GM12878 (cell line): Measurements from ENCODE around the gene TXNL4A. TPM values are rescaled to one million over a fixed set of nuclear protein-coding genes. Genes with fewer than 3 reads are reported as not detected.

Experiments used
- ATAC-seq: fragments of 200-7000 bp; cut with Tn5 transposase; 3 replicates; pipeline ENCODE4 v1.9.1; 2020; ENCODE audit warnings: mild to moderate bottlenecking, moderate library complexity
- BruUV-seq: library from RNA; stranded (reverse); fragments of 400-500 nt; replicated peaks from 2 replicates; lab custom pipeline; 2021; lab: Mats Ljungman, UMichigan
- CTCF ChIA-PET: fragments of 300-600 bp; sonication (Branson Sonifier 250); formaldehyde crosslinking; extraction: SDS; loops from one replicate; lab custom pipeline; 2021; ENCODE audit warnings: inconsistent platforms; lab: Yijun Ruan, JAX
- POLR2A ChIA-PET: fragments of 350-600 bp; formaldehyde crosslinking; extraction: SDS; loops from one replicate; lab custom pipeline; 2021; ENCODE audit warnings: inconsistent platforms; lab: Charles Lee
- RAD21 ChIA-PET: fragments of 300-600 bp; sonication (Branson Sonifier 250); formaldehyde crosslinking; loops from one replicate; lab custom pipeline; 2023; ENCODE audit warnings: antibody characterized with exemption; ENCODE audit not compliant: unreplicated experiment; lab: Charles Lee
- SMC1A ChIA-PET: fragments of 300-600 bp; sonication (Branson Sonifier 250); formaldehyde crosslinking; loops from one replicate; lab custom pipeline; 2023; ENCODE audit not compliant: unreplicated experiment, uncharacterized antibody; lab: Charles Lee
- DNase-seq: peaks from one replicate; pipeline ENCODE4 v3.0.0-alpha.2; 2011; ENCODE audit warnings: low read depth, low spot score
- FAIRE-seq: peaks from 3 replicates; lab custom pipeline; 2011; peaks lifted over from hg19 to GRCh38; lab: Jason Lieb, UNC
- H2AFZ ChIP-seq: 2 replicates; pipeline ENCODE4 v1.6.0; 2011; ENCODE audit warnings: low read depth, low read length, control low read depth; ENCODE audit not compliant: control insufficient read depth
- H3K27ac ChIP-seq: 2 replicates; pipeline ENCODE4 v1.5.1; 2011; ENCODE audit warnings: control low read depth; ENCODE audit not compliant: control insufficient read depth, insufficient read depth
- H3K27me3 ChIP-seq, 2 experiments: replicated peaks in 1 of 2; 2 replicates each; pipeline versions ENCODE4 v1.6.0 to v1.6.1; 2011; ENCODE audit warnings: low read length in 1 of 2; ENCODE audit not compliant: control insufficient read depth in 2 of 2, insufficient read depth in 2 of 2
- H3K36me3 ChIP-seq, 2 experiments: 2 replicates each; pipeline ENCODE4 v1.5.1; 2011; ENCODE audit warnings: low read length in 1 of 2; ENCODE audit not compliant: control insufficient read depth in 2 of 2, insufficient read depth in 2 of 2
- H3K4me1 ChIP-seq: 2 replicates; pipeline ENCODE4 v1.6.1; 2011; ENCODE audit warnings: mild to moderate bottlenecking, low read length, moderate library complexity, mixed read lengths; ENCODE audit not compliant: control insufficient read depth, insufficient read depth
- H3K4me2 ChIP-seq: 2 replicates; pipeline ENCODE4 v1.6.0; 2011; ENCODE audit warnings: control low read depth; ENCODE audit not compliant: control insufficient read depth, insufficient read depth
- H3K4me3 ChIP-seq: fragments of 200-600 bp; sonication (generic); 2 replicates; pipeline ENCODE4 v1.5.1; 2016
- H3K79me2 ChIP-seq: 2 replicates; pipeline ENCODE4 v1.6.0; 2011; ENCODE audit warnings: low read length; ENCODE audit not compliant: control insufficient read depth, insufficient read depth
- H3K9ac ChIP-seq: 2 replicates; pipeline ENCODE4 v1.8.0; 2011; ENCODE audit warnings: low read length, control low read depth, mixed read lengths; ENCODE audit not compliant: control insufficient read depth, insufficient read depth
- H3K9me3 ChIP-seq: replicated peaks from 3 replicates; pipeline ENCODE4 v1.5.1; 2011; ENCODE audit warnings: mild to moderate bottlenecking, low read length; ENCODE audit not compliant: control insufficient read depth, insufficient read depth
- H4K20me1 ChIP-seq: 2 replicates; pipeline ENCODE4 v1.6.0; 2011; ENCODE audit not compliant: control insufficient read depth, insufficient read depth
- CHD2 ChIP-seq: IDR thresholded peaks from 2 replicates; pipeline ENCODE4 v1.6.1; 2011; ENCODE audit warnings: low read depth, low read length, improper control_type of control experiment, borderline replicate concordance
- ETV6 ChIP-seq, 2 experiments: fragments of 450-650 bp in 1 of 2; IDR thresholded peaks in 1 of 2; conservative IDR thresholded peaks in 1 of 2; 2 replicates each; pipeline ENCODE4 v1.6.1; 2014; ENCODE audit warnings: antibody characterized with exemption in 1 of 2, borderline replicate concordance in 1 of 2, low read depth in 1 of 2, mild to moderate bottlenecking in 1 of 2, moderate library complexity in 1 of 2
- GABPA ChIP-seq: IDR thresholded peaks from 2 replicates; pipeline ENCODE4 v1.6.1; 2014; ENCODE audit warnings: antibody characterized with exemption, low read depth, mild to moderate bottlenecking, inconsistent platforms
- MLLT1 ChIP-seq: fragments of 450-650 bp; IDR thresholded peaks from 2 replicates; pipeline ENCODE4 v1.6.1; 2016; ENCODE audit warnings: mild to moderate bottlenecking
- NR2C1 ChIP-seq: fragments of 450-650 bp; IDR thresholded peaks from 2 replicates; pipeline ENCODE4 v1.6.1; 2017; ENCODE audit warnings: antibody characterized with exemption, mild to moderate bottlenecking, moderate library complexity
- NR2F1 ChIP-seq: fragments of 450-650 bp; conservative IDR thresholded peaks from 2 replicates; pipeline ENCODE4 v1.6.1; 2017; ENCODE audit warnings: mild to moderate bottlenecking
- ZSCAN29 ChIP-seq: fragments of 450-650 bp; IDR thresholded peaks from 2 replicates; pipeline ENCODE4 v1.6.1; 2017; ENCODE audit warnings: mild to moderate bottlenecking, moderate library complexity
- WGBS: methylation state at CpG from one replicate; pipeline ENCODE4 v1.1.6; 2016; ENCODE audit warnings: low lambda C conversion rate; ENCODE audit not compliant: insufficient replicate concordance, insufficient coverage; ENCODE audit errors: missing lambda C conversion rate; 5-methylcytosine and 5-hydroxymethylcytosine counted together
- in situ Hi-C: fragments of 300-500 bp; cut with MboI; formaldehyde crosslinking; loops from 9 replicates; pipeline ENCODE4 v1.14.3; 2018; ENCODE audit warnings: mixed read lengths
- intact Hi-C: fragments of 100-400 bp; cut with micrococcal nuclease; formaldehyde crosslinking; loops from one replicate; pipeline ENCODE4 v1.14.2; 2022; ENCODE audit not compliant: unreplicated experiment
- polyA plus RNA-seq, 11 experiments: library from polyadenylated mRNA; depleted of rRNA in 4 of 11; unstranded in 6 of 11; stranded (reverse) in 5 of 11; fragments of >200 nt; fragmentation: Nextera tagmentation in 4 of 11; fragmentation: Illumina TruSeq in 1 of 11; extraction: Ambion mirVana in 4 of 11; extraction: Trizol in 1 of 11; gene quantifications; 1 replicate in 1 of 11; 2 replicates in 10 of 11; pipeline versions ENCODE4 v1.2.1 to v1.2.3, GENCODE V29; 2011 to 2016; ENCODE audit warnings: inconsistent platforms in 2 of 11, missing spikeins in 2 of 11, low read depth in 1 of 11
- total RNA-seq, 4 experiments: library from RNA; depleted of rRNA in 3 of 4; stranded (reverse); fragments of >200 nt in 3 of 4; fragmentation: Illumina TruSeq in 1 of 4; extraction: Trizol in 1 of 4; gene quantifications; 2 replicates each; pipeline versions ENCODE4 v1.2.1 to v1.2.3, GENCODE V29; 2013 to 2021

The TXNL4A gene
- total and polyA plus RNA-seq, 10 of the 15 experiments (the other 5 are each of a cell fraction or from before 2014, with no cell fraction given), result 38.4 to 329 (median 128) TPM

GRCh38 chr18:79934311-79935097 lies 53.9 kb downstream of the TXNL4A start:
- no peak for DNase-seq
- Histone ChIP-seq H3K9ac (no peak overlapping the region), H3K79me2 (no peaks in the 10 kb centered on the region; the same call in 1 of the 2 replicates), H3K27me3 (no peaks in the 10 kb centered on the region), H4K20me1 (no peaks in the 10 kb centered on the region), H2AFZ (no peak overlapping the region), H3K27ac (no peak overlapping the region), H3K9me3 (peaks cover 14% of the 10 kb centered on the region), H3K4me3 (no peak overlapping the region), H3K4me1 (no peaks in the 10 kb centered on the region), H3K36me3 (peaks cover 3 to 5% of the 10 kb centered on the region in 2 experiments; a peak in 3 of 4 replicates), H3K4me2 (no peak overlapping the region)
- intact Hi-C loops (no loop called here), in situ Hi-C loops (no loop called here)
- no TSS peak for BruUV-seq
- 97% methylated on average over 8 of the region's 8 CpGs for WGBS
- no peak for ATAC-seq
- SMC1A ChIA-PET, result no interaction called here
- RAD21 ChIA-PET, result no interaction called here
- no peak for FAIRE-seq
- POLR2A ChIA-PET, result no interaction called here
- CTCF ChIA-PET, result no interaction called here
- TF ChIP-seq ETV6 (conservative IDR thresholded peaks at IDR 0.05 in 1 of 2, IDR thresholded peaks at IDR 0.05 in 1 of 2; ENCODE audit: borderline replicate concordance in 1 of 2, low read depth in 1 of 2) (no peak), NR2C1 (0 out of 2 replicates have a peak, but pooled peaks have one; percentile 32), NR2F1 (0 out of 2 replicates have a peak, but pooled peaks have one; percentile 12)

GRCh38 chr18:79933765-79934164 lies 54.6 kb downstream of the TXNL4A start:
- intact Hi-C loops (no loop called here), in situ Hi-C loops (no loop called here)
- no peaks in the 10 kb centered on the region for H3K27me3 ChIP-seq
- DNase-seq (no peak), ATAC-seq (no peak), FAIRE-seq (no peak)
- H3K27ac ChIP-seq, result no peak overlapping the region
- ChIA-PET CTCF (no interaction called here), POLR2A (no interaction called here), SMC1A (no interaction called here), RAD21 (no interaction called here)
- H3K4me2 ChIP-seq, result no peak overlapping the region
- H3K4me3 ChIP-seq, result no peak overlapping the region
- H3K79me2 ChIP-seq, result no peaks in the 10 kb centered on the region; the same call in 1 of the 2 replicates
- no peaks in the 10 kb centered on the region for H3K4me1 ChIP-seq
- no TSS peak for BruUV-seq
- peaks cover 21% of the 10 kb centered on the region for H3K9me3 ChIP-seq
- H3K36me3 ChIP-seq, result peaks cover 9 to 10% of the 10 kb centered on the region in 2 experiments; a peak in 3 of 4 replicates
- no peak overlapping the region for H2AFZ ChIP-seq
- H4K20me1 ChIP-seq, result no peaks in the 10 kb centered on the region
- WGBS, result 95% methylated on average over 10 of the region's 10 CpGs
- H3K9ac ChIP-seq, result no peak overlapping the region
- TF ChIP-seq MLLT1, result no peak
- no peak for TF ChIP-seq GABPA
- TF ChIP-seq CHD2, result no peak
- no peak for TF ChIP-seq ZSCAN29
